ENCODE measurements around the gene FRMD8. TPM values are rescaled to one million over a fixed set of nuclear protein-coding genes. Genes with fewer than 3 reads are reported as not detected.

FRMD8 gene
- total and polyA plus RNA-seq, 2 of the 8 experiments (the other 6 are each of a cell fraction or from before 2014, with no cell fraction given): 15.0 to 19.2 TPM

DNA sequence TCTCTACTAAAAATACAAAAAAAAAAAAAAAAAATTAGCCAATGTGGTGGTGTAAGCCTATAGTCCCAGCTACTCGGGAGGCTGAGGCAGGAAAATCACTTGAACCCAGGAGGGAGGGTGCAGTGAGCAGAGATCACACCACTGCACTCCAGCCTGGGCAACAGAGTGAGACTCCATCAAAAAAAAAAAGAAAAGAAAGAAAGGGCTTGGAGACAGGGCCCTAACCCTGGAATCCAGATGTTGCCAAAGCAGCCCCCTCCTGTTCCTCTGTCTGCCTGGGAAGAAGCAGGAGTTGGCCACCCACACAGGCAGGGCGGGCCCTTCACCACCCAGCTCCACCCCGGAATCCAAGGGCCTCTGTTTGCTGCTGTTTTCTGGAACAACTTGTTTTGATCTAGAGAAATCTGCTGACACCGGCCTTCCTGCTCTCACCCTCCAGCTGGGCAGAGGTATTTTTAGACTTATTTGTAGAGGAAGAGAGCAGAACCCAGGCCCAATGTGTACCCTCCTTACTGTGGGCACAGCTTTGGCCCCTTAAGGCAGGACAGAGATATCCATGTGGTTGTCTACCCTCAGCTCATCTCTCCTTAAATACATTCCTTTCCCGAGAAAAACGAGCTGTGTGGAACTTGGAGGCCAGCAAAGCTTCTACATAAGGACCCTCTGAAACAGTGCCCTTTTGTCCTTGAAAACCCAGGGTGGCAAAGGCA, 33.5 kb downstream of the FRMD8 start:
- peaks cover 20% of the 10 kb centered on the region; the same call in 1 of the 2 replicates for H3K23me2 ChIP-seq (ENCODE audit: low read depth, low read length)
- peak overlapping the region; percentile 11 for H4K5ac ChIP-seq (ENCODE audit: insufficient read length, low read depth, low read length)
- H4K91ac ChIP-seq (replicated peaks; ENCODE audit: insufficient read length, low read length): peak overlapping the region; percentile 67
- no peak overlapping the region for H4K8ac ChIP-seq (ENCODE audit: extremely low read depth, insufficient read depth, low read length)
- WGBS, 2 experiments (ENCODE audit: extremely low coverage in 1 of 2, insufficient coverage in 1 of 2, insufficient read length in 1 of 2, insufficient replicate concordance in 2 of 2, low coverage in 1 of 2, low lambda C conversion rate in 2 of 2, missing lambda C conversion rate in 1 of 2): 72% methylated on average over 6 of the region's 6 CpGs; no CpG with 5 or more reads in 1 of the 2 experiments
- peak overlapping the region; percentile 99; the same call in 1 of the 2 replicates for H2BK5ac ChIP-seq (ENCODE audit: low read depth, low read length)
- peaks cover 1 to 7% of the 10 kb centered on the region in 2 experiments for H4K20me1 ChIP-seq (replicated peaks in 1 of 2; ENCODE audit: control insufficient read depth in 1 of 2, insufficient read depth in 2 of 2, low read length in 2 of 2)
- ChIA-PET CTCF (ENCODE audit: partially characterized antibody) (interaction anchor here (0.8 to 22.8 kb wide), 18 partner anchors 10 to 121 kb away, joined by 3 to 430 read pairs (median 3); partner anchors contain the start of gene MALAT1), POLR2A (ENCODE audit: partially characterized antibody) (interaction anchor here (0.7 to 20.8 kb wide), 21 partner anchors 8 to 303 kb away, joined by 3 to 826 read pairs (median 4); partner anchors contain the start of genes MALAT1, SCYL1 and ZNHIT2)
- H2AK5ac ChIP-seq (ENCODE audit: low read depth, low read length): peak overlapping the region; percentile 92
- H3K4me1 ChIP-seq (replicated peaks in 1 of 4; ENCODE audit: control insufficient read depth in 3 of 4, insufficient read depth in 4 of 4, low read length in 3 of 4): peaks cover 32 to 74% (median 50%) of the 10 kb centered on the region in 4 experiments
- no peak overlapping the region for H3K4me3 ChIP-seq (ENCODE audit: extremely low read depth in 1 of 4, insufficient read depth in 2 of 4, low read depth in 3 of 4, low read length in 4 of 4)
- no peaks in the 10 kb centered on the region for H3K36me3 ChIP-seq (ENCODE audit: control insufficient read depth in 2 of 4, insufficient read depth in 4 of 4, low read length in 3 of 4)
- H3K27ac ChIP-seq (ENCODE audit: low read depth, low read length): peak overlapping the region; percentile 37; the same call in 1 of the 2 replicates
- H3K14ac ChIP-seq (ENCODE audit: insufficient read length): no peak overlapping the region
- H2BK120ac ChIP-seq (replicated peaks; ENCODE audit: low read depth, low read length): peak overlapping the region; percentile 85
- H3K4ac ChIP-seq (replicated peaks; ENCODE audit: insufficient read length, low read depth, low read length): peak overlapping the region; percentile 76
- peak overlapping the region; percentile 97 for H3K18ac ChIP-seq (ENCODE audit: extremely low read depth, low read length)
- peaks cover 3 to 18% of the 10 kb centered on the region in 2 experiments for H3K79me2 ChIP-seq (ENCODE audit: control insufficient read depth in 1 of 2, insufficient read depth in 2 of 2, low read length in 2 of 2)
- DNase-seq (ENCODE audit: low read depth in 1 of 2, low spot score in 2 of 2) (peak in 1 of 2 experiments; percentile 52), FAIRE-seq (no peak)
- peak overlapping the region; percentile 82; the same call in 1 of the 2 replicates for H2BK20ac ChIP-seq (ENCODE audit: low read length)
- H3K9me3 ChIP-seq (ENCODE audit: insufficient read depth in 2 of 2, low read depth in 1 of 2, low read length in 1 of 2): no peaks in the 10 kb centered on the region
- H3K23ac ChIP-seq (ENCODE audit: insufficient read length): no peak overlapping the region
- H3K9ac ChIP-seq (replicated peaks in 1 of 4; ENCODE audit: extremely low read depth in 1 of 4, low read depth in 3 of 4, low read length in 3 of 4): no peak overlapping the region; a peak in 2 of 7 replicates
- peak; percentile 32; the same call in 1 of the 2 replicates for TF ChIP-seq POLR2AphosphoS5 (IDR thresholded peaks at IDR 0.05; ENCODE audit: low read depth, low read length)
- TF ChIP-seq RNF2 (IDR thresholded peaks at IDR 0.05; ENCODE audit: borderline replicate concordance, low read depth, low read length, missing control alignments, poor library complexity, severe bottlenecking): no peak
- TF ChIP-seq, protein P1, sequence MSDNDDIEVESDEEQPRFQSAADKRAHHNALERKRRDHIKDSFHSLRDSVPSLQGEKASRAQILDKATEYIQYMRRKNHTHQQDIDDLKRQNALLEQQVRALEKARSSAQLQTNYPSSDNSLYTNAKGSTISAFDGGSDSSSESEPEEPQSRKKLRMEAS (IDR thresholded peaks at IDR 0.05): no peak
- TF ChIP-seq MAFK (IDR thresholded peaks at IDR 0.05; ENCODE audit: low read depth, low read length): peak; percentile 38; the same call in 1 of the 2 replicates
- peak; percentile 70; the same call in 1 of the 2 replicates for TF ChIP-seq TCF12 (IDR thresholded peaks at IDR 0.05; ENCODE audit: low read depth, low read length)
- H2AFZ ChIP-seq (ENCODE audit: low read length): no peak overlapping the region
- H3K79me1 ChIP-seq (ENCODE audit: low read depth, low read length): peaks cover 2% of the 10 kb centered on the region; the same call in 1 of the 2 replicates
- H2BK12ac ChIP-seq (ENCODE audit: low read depth, low read length): peak overlapping the region; percentile 97
- H3K4me2 ChIP-seq (ENCODE audit: insufficient read depth in 1 of 2, low read depth in 2 of 2, low read length in 2 of 2): peak overlapping the region in 1 of 2 experiments; percentile 61; a peak in 2 of 4 replicates
- H3K27me3 ChIP-seq (replicated peaks in 1 of 4; ENCODE audit: control insufficient read depth in 3 of 4, extremely low read depth in 1 of 4, insufficient read depth in 3 of 4, low read length in 3 of 4): no peaks in the 10 kb centered on the region; a peak in 1 of 7 replicates
- no peak overlapping the region for H3K56ac ChIP-seq (replicated peaks; ENCODE audit: insufficient read length, low read depth, low read length)
- H2BK15ac ChIP-seq (ENCODE audit: low read length): no peak overlapping the region

Data from H1 (cell line).